Smooth muscle cell of the brain vasculature (primary cell): ENCODE results near the gene CDK5RAP1.
"Not testable (repeated sequence)": the region's sequence is repeated elsewhere in the genome, so short reads cannot be mapped to it uniquely, and the experiment has no call there.

Experiments used
- DNase-seq: peaks from one replicate; pipeline ENCODE4 v3.0.0-alpha.2; 2012; ENCODE audit warnings: low read depth, low spot score

The CDK5RAP1 gene

DNA sequence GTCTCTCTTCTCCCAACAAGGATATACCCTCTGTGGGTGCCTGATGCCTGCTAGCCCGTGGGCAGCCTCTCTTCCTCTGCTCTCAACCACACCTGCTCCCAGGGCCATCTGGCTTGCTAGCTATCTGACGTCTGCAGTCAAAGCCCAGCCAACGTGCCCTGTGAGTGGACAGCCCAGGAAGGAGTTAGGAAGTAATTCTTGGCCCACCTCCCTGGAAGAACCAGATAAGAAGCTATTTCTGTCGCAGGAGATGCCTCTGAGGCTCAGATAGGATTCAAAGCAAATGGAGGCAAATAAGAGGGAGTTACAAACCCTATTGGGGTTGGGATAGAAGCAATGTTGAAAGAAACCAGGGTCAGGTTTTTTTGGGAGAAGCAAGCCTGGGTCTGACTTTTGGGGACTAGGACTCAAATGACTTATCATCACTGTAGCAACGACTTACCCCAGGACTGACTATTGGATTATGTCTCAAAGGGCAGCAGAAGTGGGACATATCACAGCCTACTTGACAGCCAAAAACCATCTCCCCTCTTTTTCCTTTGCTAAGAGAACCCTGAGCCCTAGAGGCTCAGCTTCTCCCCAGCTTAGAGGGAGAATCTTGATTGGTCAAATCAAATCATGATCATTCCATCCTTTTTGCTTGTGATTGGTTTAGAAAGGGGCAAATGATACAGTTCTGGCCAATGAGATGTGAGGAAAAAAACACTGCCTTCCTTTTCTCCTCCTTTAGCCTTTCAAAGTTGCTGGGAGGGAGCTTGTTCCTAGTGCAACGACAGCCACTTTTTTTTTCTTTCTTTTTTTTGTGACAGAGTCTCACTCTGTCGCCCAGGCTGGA lies 18.0 kb upstream of the CDK5RAP1 start:
- no peak for DNase-seq

DNA sequence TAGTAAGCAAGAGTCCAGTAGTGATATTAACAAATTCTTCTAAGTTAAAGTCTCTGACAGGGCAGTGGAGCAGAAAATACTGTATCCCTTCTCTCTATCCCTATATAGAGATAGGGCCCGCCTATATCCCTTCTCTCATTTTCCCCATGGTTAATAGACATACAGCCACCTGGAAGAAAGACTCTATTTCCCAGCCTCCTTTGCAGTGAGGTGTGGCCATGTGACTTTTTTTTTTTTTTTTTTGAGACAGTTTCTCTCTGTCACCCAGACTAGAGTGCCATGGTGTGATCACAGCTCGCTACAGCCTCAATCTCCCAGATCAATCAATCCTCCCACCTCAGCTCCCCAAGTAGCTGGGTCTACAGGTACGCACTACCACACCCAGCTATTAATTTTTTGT lies 16.7 kb upstream of the CDK5RAP1 start:
- DNase-seq = no peak

DNA sequence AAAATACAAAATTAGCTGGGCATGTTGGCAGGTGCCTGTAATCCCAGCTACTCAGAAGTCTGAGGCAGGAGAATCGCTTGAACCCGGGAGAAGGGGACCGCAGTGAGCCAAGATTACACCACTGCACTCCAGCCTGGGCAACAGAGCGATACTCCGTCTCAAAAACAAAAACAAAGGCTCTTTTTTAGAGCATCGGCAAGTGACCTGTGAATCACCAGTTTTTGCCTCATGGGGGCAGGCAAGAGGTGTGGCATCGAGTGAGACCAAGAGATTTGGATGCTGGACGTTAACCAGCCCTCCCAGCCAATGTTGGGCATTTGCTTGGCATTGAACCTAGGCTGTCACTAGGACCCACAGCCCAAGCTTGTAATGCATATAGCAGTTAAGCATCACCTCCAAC lies 14.6 kb upstream of the CDK5RAP1 start:
- DNase-seq = no peak

DNA sequence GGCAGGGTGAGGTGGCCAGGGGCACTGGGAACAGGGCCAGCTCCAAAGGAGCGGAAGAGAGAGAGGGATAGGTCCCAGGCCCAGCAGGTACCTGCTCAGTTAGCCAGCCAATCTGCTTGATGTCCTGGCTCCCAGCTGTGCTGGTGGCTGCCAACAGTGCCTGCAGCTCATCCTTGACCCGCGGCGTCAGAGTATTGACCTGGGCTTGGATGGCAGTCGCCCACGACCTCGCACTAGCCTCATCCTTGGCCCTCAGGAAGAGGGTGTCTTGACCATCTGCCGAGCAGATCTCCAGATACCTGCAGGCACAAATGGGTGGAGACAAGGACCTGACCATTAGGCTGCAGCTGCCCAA lies 11.1 kb upstream of the CDK5RAP1 start:
- DNase-seq = no peak

DNA sequence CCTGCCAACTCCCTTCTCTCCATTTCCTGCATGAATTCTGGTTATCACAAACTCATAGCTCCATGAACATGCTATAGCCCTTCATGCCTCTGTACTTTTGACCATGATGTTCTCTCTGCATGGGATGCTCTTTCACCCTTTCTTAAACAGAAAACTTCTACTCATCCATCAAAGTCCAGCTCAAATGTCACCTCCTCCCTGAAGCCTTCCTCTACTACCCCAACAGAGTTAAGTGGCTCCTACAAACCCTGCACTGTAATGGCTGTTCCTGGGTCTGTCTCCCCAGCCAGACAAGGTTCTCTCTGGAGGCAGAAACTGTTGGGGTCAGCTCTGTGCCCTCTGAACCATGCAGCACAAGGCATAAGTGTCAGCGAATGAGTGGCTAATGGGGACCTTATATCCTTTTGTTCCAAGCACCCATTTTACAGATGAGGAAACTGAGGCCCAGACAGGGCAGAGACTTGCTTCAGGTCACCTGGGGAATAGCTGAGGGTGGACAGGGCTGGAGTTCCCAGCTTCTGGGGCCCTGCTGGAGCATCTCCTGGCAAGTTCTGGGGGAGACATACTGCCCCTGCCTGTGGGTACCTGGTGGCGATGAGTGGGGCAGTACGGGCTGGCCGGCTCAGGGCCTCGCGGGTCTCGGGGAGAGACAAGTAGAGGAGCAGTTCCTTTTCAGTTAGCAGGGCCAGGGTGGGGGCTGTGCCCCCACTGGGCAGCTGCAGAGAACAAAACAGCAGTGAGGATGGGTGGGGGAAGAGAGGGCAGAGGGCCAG lies 10.6 kb upstream of the CDK5RAP1 start:
- DNase-seq = no peak

DNA sequence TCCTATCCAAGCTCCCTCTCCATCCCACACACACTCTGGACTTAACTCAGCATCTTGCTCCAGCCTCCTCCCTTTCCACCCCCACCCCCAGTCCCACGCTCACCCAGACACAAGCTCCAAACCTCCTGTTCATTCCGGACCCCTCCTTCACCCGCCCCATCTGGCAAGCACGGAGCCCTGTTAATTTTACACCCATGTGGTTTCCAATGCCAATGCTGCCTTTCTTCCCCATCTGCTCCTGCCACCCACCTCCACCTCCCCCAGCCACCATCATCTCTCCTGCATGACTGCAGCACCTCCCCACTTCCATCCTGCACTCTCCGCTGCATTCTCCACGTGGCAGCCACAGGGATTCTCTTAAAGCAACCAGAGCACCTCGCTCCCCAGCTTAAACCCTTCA lies 9.9 kb upstream of the CDK5RAP1 start:
- DNase-seq = no peak

DNA sequence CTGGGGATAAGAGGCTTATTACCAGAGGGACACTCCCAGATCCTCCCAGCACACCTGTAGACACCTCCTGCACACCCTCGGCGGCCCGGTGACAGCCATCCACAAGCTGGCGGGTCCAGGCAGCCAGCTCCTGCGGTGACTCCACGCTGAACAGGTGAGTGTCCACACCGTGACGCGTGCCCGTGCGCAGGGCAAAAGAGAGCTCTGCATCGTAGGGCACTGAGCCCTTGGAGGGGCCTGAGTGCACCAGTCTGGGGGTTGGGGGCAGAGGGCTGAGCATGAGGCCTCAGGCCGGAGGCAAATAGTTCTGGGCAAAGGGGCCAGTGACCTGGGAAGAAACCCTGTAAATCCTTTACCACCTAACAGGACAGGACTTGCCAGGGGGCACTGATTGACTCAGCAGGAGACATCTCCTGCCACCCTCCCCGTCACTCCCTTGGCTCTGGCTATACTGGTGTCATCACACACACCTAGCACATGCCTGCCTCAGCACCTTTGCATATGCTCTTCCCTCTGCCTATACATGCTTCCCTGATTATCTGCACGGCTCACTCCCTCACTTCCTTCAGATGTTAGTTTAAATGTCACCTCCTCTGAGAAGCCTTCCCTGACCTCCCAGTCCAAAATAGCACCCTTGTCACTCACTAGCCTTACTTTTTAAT lies 8.9 kb upstream of the CDK5RAP1 start:
- no peak for DNase-seq

DNA sequence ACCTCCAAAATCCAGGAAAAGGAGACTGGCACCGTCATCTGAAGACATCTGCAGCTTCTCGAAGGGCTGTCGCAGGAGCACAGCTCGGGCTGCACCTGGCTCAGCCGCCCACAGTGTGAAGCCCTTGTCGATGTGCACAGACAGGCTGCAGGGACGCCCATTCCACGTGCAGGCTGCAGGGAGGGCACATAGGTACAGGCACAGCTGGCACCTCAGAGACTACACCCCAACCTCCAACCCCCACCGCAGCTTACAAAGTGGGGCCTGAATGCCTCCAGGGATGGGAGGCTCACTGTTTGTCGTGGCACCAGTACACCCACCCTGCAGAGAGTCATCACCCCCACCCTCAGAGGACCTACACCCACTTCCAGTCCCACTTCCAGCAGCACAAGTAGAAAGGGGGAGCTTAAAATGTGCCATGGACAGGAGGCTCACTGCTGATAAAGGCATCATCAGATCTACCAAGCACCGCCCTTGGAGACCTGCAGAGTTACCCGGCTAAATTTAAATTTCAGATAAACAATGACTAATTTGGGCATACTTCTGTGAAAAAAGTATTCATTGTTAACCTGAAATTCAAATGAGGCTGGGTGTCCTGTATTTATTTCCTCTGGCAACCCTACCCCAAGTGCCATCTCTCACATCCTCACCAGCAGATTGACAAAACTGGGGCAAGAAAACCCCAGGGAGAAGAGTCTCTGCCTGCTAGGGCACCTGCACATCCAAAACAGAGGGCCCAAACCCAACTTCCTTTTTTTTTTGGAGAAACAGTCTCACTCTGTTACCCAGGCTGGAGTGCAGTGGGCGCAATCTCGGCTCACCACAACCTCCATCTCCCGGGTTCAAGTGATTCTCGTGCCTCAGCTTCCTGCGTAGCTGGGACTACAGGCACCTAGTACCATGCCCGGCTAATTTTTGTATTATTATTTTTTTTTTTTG lies 7.7 kb upstream of the CDK5RAP1 start:
- no peak for DNase-seq

DNA sequence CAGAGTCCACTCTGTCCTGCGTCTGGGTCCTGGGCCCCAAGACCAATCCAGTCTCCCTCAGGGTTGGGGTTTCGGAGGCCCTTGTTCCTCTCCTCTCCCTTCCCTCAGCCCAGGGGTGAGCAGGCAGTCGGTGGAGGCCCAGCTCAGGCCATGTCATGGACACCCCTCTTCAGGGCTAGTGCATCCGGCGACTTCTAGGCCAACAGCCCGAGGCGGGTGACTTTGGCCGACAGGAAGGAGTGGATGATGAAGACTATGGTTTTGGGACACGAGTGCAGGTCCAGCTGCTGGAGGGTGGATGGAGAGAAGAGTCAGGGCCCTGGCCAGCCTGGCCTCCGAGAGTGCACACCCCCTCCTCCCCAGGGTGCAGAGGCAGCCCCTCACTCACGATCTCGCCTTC lies 7.0 kb upstream of the CDK5RAP1 start:
- no peak for DNase-seq

DNA sequence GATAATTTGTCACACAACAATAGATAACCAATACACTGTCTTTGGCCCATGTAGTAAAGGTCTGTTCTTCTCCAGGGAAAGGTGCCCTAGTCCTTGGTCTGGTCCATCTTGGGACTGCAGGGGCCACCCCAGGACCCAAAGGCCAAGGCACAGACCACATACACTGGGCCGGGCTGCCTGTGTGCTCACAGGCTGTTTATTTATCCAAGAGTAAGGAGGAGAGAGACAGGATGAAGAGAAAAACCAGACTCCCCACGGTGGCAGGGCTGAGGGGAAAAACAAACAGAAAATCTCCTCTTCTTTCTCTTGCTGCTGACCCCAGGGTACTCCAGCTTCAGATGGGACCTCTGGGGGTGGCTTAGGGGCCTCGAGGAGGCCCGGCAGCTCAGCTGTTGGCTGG lies 6.5 kb upstream of the CDK5RAP1 start:
- DNase-seq = no peak

DNA sequence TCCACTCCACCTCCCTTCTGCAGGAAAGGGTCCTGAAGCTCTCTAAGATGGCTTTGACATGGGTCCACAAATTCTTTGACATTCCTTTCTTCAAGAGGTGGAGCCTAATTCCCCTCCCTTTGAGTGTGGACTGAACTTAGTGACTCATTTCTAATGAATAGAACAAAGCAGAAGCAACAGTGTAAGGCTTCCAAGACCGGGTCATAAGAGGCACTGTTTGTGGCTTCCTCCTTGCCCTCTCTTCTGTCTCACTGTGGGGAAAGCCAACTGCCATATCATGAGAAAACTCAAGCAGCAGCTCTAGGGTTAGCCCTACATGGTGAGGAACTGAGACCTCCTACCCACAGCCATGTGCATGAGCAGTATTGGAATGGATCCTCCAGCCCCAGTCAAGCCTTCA lies 5.9 kb upstream of the CDK5RAP1 start:
- no peak for DNase-seq

DNA sequence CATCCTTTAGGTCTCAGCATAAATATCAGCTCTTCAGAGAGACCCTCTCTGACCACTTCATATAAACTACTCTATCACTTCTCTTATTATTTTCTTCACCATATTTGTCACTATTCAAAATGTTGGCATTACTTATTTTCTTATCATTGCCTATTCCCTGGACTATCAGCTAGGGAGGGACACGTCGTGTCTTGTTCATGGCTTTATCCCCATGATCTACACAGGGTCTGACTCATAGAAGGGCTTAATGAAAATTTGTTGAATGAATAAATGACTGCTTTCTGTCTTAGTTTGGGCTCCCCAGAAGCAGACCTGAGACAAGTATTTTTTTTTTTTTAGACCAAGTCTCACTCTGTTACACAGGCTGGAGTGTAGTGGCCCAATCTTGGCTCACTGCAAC lies 3.0 kb upstream of the CDK5RAP1 start:
- DNase-seq = no peak

DNA sequence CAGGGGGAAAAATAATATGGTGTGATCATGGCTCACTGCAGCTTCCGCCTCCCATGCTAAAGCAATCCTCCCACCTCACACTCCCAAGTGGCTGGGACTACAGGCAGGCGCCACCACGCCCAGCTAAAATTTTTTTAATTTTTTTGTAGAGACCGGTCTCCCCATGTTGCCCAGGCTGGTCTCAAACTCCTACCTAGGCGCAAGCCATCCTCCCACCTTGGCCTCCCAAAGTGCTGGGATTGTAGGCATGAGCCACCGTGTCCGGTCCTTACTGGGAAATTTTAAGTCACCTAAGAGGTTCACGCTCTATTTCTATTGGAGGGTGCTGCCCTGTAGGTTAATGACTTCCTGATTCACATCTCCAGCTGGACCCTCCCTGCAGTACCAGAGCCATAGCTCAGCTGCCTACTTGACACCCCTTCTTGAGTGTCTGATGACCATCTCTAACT lies 626 bp upstream of the CDK5RAP1 start:
- DNase-seq = no peak

DNA sequence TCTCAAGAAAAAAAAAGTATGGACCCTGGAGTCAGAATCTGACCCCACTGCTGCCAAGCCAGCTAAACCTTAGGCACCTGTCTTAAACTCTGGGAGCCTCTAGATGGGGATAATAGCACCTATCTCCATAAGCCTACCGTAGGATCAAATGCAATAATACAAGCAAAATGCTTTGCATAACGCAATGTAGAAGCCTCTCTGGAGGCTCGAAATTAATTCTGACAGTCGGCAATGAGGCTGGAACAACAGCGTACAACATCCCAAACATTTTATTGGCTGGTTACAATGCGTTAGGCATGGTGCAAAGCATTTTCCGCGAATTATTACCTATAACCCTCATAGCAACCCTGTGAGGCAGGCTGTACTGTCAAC lies 521 bp downstream of the CDK5RAP1 start:
- no peak for DNase-seq

DNA sequence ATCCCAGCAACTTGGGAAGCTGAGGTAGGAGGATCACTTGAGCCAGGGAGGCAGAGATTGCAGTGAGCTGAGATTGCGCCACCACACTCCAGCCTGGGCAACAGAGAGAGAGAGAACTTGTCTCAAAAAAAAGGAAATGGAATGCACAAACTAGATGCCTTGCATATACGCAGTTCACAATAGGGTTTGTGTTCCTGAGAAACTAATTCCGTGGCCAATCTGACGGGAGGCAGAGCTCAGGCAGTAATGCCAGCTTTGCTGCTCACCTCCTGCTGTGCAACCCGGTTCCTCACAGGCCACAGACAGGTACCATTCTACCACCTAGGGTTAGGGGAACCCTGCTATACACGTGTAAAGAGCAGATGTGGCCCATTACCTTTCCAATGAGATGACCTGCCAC lies 1.4 kb downstream of the CDK5RAP1 start:
- no peak for DNase-seq

DNA sequence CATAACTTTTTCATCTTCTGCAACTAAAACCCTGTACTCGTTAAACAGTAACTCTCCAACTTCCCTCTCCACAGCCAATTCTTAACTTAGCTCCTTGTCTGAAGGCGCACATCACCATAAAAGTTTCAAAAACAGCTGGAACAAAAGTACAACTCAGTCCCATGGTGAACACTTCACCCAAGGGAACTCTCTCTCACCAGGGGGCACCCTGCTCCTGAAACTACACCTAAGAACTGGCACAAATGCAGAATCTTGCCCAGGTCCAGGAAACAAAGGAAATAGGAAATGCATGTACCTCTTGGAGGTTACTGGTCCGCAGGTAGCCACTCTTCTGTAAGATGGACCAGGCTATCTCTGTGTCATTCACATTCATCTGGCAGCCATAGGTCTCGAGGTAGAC lies 6.6 kb downstream of the CDK5RAP1 start:
- DNase-seq = no peak

DNA sequence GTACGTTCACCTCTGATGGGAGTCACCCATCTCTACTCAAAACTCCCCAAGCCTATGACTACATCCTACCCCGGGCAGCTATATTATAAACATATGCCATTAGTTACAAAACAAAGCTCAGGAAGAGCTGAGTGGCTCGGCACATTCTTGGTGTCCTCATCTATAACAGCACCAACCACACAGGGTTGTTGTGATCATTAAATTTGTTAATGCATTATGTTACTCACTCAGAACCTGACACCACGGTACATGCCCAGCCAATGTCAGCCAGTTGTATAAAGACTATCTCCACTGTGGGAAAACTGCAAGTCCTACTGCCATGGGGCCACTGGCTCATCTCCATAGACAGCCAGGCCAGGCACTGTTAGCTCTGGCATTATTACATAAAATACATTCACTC lies 7.7 kb downstream of the CDK5RAP1 start:
- no peak for DNase-seq

DNA sequence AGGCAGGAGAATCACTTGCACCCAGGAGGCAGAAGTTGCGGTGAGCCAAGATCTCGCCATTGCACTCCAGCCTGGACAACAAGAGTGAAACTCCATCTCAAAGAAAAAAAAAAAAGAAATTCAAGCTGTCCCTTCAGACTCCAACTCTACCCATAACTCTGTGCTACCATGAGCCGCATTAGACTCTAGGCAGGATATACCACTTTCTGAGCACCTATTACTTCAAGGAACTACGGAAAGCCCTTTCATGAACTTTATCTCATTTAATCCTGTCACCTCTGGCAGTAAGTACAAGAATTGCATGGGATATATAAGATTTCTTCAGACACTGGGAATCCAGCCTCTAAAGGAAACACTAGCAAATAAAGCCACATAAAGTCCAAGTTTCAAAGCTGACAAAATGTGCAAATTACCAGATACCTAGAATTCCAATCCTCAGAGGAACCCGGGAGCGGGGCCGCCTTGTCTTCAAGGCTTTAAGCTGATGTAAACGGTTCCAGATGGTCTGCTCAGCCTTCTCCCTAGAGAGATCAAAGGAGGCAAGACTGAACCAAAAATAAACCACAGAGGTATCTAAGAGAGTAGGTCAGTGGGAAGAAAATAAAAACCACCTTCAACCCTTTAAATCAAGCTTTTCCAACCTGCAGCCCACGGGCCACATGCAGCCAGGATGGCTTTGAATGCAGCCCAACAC lies 9.4 kb downstream of the CDK5RAP1 start:
- no peak for DNase-seq

DNA sequence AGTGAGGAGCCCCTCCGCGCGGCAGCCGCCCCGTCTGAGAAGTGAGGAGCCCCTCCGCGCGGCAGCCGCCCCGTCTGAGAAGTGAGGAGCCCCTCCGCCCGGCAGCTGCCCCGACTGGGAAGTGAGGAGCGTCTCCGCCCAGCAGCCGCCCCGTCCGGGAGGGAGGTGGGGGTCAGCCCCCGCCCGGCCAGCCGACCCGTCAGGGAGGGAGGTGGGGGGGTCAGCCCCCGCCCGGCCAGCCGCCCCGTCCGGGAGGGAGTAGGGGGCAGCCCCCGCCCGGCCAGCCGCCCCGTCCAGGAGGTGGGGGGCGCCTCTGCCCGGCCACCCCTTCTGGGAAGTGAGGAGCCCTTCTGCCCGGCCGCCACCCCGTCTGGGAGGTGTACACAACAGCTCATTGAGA lies 12.0 kb downstream of the CDK5RAP1 start:
- DNase-seq = not testable (repeated sequence)

DNA sequence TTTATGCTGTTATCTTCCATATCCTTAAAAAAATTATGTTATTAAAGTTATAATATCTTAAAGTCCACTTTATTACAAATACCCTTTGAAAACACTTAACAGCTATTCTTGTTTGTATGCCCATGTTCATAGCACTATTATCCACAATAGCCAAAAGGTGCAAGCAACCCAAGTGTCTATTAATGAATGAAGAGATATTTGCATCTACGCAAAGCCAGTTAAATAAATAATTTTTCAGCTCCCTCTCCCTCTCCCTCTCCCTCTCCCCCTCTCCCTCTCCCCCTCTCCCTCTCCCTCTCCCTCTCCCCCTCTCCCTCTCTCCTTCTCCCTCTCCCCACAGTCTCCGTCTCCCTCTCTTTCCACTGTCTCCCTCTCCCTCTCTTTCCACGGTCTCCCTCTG lies 13.1 kb downstream of the CDK5RAP1 start:
- DNase-seq = no peak

DNA sequence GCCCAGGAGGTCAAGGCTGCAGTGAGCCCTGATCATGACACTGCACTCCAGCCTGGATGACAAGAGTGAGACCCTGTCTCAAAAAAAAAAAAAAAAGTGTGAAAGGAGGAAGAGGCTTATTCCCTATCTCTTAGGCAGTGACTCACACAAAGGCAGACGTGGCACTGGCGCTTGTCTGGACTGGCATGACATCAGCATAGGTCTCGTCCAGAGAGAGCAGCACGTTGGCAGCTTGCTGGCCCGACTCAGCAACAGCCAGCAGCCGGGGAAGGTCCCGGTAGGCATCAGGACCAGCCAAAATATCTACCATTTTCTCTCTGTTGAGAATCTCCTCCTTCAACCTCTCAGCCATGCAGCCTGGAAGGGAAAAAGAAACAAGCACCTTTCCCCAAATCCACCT lies 14.1 kb downstream of the CDK5RAP1 start:
- no peak for DNase-seq
